GM12891 (cell line): Measurements from ENCODE around the gene TAF1L.

Source experiments
- PAX5 ChIP-seq: IDR thresholded peaks from 2 replicates; pipeline ENCODE4 v1.6.1; 2011; ENCODE audit warnings: low read length, moderate library complexity, mild to moderate bottlenecking; ENCODE audit not compliant: insufficient read depth, severe bottlenecking
- POLR2A ChIP-seq: IDR thresholded peaks from 2 replicates; pipeline ENCODE4 v1.6.1; 2011; ENCODE audit warnings: low read depth, low read length, control low read depth

DNA sequence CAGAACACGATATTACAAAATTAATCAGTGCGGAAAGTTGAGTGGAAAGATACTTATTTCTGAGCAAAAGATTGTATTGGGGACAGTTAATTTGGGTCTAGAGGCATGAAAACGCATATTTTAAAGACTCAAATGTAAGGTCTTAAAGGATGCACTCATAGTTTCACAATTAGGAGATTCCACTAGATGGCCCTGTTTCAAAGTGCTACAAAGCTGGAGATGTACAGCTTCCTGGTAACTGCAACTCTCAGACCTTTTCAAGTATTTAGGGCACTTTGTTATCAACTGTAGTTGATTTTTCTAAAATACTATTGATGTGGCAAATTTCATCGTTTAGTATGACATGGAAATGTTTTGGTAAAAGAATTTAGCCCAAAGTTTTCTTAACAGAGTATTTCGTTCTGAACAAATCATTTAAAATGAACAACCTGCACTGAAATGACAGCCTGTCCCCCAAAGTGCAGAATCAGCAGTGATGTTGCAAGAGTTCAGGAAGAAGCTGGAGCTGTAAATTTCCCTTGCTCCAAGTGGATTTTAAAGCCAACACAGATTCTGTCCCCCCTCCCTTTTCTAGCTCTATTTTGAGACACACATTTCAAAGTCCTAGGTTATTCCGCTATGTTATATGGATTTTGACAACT is 46.3 kb downstream of the TAF1L start:
- TF ChIP-seq PAX5 (no peak), POLR2A (no peak)
